Measurements from ENCODE around the gene SGK1.

SGK1 gene

GRCh38 chr6:134253681-134254080 lies 64.2 kb downstream of the SGK1 start:
- no peak overlapping the region for H3K4me3 ChIP-seq (ENCODE audit: low read depth, low read length)
- in situ Hi-C loops (cut with HindIII; ENCODE audit: low sequenced_read_pairs): no loop called here
- TF ChIP-seq CTCF (IDR thresholded peaks at IDR 0.05; ENCODE audit: low read depth, low read length, missing control alignments): no peak
- peak; percentile 24 for DNase-seq (ENCODE audit: low read depth)

GRCh38 chr6:134251320-134251719 lies 66.6 kb downstream of the SGK1 start:
- DNase-seq (ENCODE audit: low read depth): no peak
- in situ Hi-C loops (cut with HindIII; ENCODE audit: low sequenced_read_pairs): no loop called here
- no peak for TF ChIP-seq CTCF (IDR thresholded peaks at IDR 0.05; ENCODE audit: low read depth, low read length, missing control alignments)
- no peak overlapping the region for H3K4me3 ChIP-seq (ENCODE audit: low read depth, low read length)

GRCh38 chr6:134250776-134251175 lies 67.1 kb downstream of the SGK1 start:
- in situ Hi-C loops (cut with HindIII; ENCODE audit: low sequenced_read_pairs): no loop called here
- no peak overlapping the region for H3K4me3 ChIP-seq (ENCODE audit: low read depth, low read length)
- no peak for DNase-seq (ENCODE audit: low read depth)
- TF ChIP-seq CTCF (IDR thresholded peaks at IDR 0.05; ENCODE audit: low read depth, low read length, missing control alignments): no peak

- no peak overlapping the region for H3K4me3 ChIP-seq (ENCODE audit: low read depth, low read length)
- in situ Hi-C loops (cut with HindIII; ENCODE audit: low sequenced_read_pairs): no loop called here
Measured at GRCh38 chr6:134249759-134250602, 67.9 kb downstream of the SGK1 start.

GRCh38 chr6:134249239-134249758 lies 68.6 kb downstream of the SGK1 start:
- no peak overlapping the region for H3K4me3 ChIP-seq (ENCODE audit: low read depth, low read length)
- DNase-seq (ENCODE audit: low read depth): no peak
- in situ Hi-C loops (cut with HindIII; ENCODE audit: low sequenced_read_pairs): no loop called here

More at GRCh38 chr6:134249759-134250602, 67.9 kb downstream of the SGK1 start:
- no peak for DNase-seq (ENCODE audit: low read depth)
- no peak for TF ChIP-seq CTCF (IDR thresholded peaks at IDR 0.05; ENCODE audit: low read depth, low read length, missing control alignments)

More at GRCh38 chr6:134249239-134249758, 68.6 kb downstream of the SGK1 start:
- TF ChIP-seq CTCF (IDR thresholded peaks at IDR 0.05; ENCODE audit: low read depth, low read length, missing control alignments): no peak
